Non-pigmented ciliary epithelial cell (primary cell): ENCODE measurements around the gene EVI2B.
"Not testable (repeated sequence)": the region's sequence is repeated elsewhere in the genome, so short reads cannot be mapped to it uniquely, and the experiment has no call there.

Source experiments
- DNase-seq: peaks from one replicate; pipeline ENCODE4 v3.0.0-alpha.2; 2010; ENCODE audit warnings: low read depth

Gene EVI2B

DNA sequence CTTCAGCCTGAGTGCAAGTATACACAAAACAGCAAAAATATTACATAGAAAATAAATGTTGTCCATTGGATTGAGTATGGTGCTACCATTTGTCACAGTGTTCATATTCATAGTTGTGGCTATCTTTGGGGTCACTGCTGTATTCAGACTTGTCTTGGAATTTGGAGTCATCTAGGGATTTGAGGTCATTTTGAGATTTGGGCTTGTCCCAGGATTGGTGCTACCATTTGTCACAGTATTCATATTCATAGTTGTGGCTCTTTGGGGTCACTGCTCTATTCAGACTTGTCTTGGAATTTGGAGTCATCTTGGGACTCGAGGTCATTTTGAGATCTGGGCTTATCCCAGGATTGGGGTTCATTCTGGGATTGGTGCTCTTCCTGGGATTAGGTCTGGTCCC is 41.6 kb downstream of the EVI2B start:
- DNase-seq: no peak

DNA sequence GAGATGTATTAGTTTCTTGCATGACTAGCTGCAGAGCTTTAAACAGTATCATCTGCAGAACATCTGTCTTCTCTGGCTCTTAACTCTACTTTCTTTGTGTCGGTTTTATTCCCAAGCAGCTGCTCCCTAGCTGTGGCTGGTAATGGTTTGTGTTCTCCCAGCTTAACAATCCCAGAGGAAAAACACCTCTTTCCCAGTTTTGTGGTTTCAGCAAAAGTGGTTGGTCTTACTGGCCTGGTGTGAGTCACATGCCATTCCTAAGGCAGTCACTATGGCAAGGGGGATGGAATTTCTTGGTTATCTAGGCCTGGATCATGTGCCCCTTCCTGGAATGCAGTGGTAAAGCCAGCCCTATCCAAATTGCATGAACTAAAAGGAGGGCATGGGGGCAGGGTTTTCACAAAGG is 44.3 kb downstream of the EVI2B start:
- DNase-seq: peak; percentile 84

DNA sequence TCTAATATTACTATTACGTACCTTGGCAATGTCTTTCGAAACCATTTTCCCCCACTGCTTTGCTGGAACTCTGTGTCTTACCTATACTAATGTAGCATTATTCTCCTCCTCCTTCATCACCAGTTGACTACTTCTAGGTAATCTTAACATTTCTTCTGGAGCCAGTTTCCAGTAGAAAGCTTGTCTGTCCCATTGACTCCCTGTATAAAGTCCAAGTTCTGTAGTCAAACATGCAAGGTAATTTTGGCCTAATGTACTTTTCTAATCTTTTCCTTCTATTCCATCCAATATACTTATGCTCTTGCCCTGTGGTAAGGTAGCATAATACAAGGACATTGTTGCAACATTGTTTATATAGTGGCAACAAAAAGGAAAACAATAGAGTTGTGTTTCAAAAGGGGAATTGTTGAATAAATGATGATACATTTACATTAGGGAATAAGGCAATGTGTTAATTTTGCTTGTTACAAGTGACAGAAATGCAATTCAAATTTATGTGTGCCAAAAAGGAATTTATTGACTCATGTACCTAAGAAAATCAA is 44.7 kb downstream of the EVI2B start:
- no peak for DNase-seq

DNA sequence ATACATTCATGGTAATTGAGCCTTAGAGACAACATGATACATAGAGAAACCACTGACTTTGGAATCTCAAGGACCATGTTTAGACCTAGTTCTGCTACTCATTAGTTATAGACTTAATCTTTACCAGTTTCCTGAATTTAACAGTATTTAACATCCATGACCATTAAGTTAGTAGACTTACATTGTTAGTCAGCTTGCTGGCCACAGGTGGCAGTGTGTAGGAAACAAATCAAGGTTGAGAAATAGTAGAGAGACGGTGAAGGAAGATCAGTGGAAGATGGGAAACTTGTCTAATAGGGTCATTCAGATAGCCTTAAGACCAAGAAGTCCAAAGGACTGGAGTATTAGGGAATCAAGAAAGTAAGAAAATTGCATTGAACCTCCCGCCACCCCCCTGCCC is 47.8 kb downstream of the EVI2B start:
- no peak for DNase-seq

DNA sequence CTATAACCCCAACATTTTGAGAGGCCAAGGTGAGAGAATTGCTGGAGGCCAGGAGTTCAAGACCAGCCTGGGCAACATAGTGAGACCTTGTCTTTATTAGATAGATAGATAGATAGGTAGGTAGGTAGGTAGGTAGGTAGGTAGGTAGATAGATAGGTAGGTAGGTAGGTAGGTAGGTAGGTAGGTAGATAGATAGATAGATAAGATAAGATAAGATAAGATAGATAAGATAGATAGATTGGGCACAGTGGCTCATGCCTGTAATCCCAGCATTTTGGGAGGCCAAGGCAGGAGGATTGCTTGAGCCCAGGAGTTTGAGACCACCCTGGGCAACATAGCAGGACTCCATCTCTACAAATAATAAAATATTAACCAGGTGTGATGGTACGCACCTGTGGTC is 50.9 kb downstream of the EVI2B start:
- not testable (repeated sequence) for DNase-seq

DNA sequence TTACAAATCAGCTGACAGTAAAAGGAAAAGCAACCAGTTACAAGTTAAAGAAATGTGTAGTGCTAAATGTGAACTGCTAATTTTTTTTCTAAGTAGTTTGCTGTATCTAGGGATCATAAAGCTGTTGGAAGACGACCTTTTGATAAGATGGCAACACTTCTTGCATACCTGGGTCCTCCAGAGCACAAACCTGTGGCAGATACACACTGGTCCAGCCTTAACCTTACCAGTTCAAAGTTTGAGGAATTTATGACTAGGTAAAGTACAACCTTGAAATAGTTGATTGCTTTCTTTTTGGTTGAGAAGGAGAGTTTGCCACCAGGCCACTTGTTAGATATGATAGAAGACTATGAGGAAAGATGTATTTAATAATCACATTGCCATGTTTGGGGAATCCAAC is 52.3 kb downstream of the EVI2B start:
- DNase-seq: no peak

DNA sequence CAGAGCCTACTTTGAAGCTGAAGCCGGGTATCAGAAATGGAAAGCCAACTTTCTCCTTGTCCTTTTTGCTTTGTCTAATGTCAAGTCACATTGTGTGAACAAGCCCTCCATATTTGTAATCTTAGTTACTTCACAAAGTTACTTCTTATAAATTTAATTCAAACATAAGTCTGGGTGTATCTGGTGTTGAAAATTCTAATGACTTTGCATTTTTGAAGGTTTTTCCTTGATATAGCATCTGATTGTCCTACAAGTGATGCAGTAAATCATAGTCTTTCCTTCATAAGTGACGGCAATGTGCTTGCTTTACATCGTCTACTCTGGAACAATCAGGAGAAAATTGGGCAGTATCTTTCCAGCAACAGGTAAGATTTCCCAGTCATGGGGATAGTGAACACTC is 53.7 kb downstream of the EVI2B start:
- no peak for DNase-seq

DNA sequence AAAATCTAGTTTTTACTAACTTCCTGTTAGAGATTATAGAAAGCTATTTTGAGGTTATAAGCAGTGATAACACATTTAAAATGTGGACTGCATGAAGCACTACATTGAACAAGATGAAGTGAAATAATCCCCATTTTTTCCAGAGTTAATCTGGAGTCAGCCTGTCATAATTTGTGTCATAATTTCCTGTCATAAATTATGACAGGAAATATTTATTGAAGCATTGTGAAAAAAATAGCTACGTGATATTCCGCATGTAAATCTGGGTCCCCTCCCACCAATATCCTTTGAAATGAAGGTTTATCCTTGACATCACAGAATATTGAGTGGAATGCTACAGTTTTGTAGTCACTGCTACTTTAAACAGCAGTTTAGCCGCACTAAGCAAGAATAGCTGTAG is 56.9 kb downstream of the EVI2B start:
- no peak for DNase-seq

DNA sequence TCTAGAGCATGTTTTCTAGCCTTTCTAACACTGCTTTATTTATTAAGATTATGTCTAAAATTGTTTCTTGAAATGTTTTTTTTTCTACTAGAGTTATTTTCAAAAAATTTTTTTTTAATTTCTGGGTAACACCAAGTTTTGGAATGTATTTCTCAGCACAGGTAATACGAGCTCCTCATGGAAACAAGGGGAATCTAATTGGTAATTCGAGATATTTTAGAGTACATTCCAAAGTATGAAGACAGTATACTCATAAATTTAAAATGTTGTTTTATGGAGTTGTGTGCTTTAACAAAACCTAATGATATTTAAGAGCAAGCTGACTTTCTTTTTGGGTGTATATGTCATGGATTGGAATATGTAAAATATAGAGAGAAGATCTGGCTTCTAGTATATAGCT is 59.2 kb downstream of the EVI2B start:
- no peak for DNase-seq
